ENCODE data around the gene OTX1.

DNA sequence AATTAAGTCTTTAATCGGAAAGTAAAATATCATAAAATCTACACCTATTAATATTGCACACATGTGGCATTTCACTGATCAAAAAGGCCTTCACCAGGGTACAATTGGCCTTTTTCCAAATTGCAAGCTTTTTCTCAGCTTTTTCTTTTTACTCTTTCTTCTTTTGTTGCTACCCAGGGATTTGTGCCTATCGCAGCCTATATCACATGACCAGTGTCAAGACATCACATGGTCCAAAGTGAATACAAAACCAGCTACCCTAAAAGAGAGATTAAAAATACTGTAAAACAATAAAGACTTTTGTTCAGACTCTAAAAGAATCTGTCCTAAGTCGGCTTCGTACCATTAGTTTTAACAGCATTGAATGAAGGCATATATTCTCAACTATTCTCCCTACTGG, 15.0 kb upstream of the OTX1 start:
- TF ChIP-seq, protein P1, sequence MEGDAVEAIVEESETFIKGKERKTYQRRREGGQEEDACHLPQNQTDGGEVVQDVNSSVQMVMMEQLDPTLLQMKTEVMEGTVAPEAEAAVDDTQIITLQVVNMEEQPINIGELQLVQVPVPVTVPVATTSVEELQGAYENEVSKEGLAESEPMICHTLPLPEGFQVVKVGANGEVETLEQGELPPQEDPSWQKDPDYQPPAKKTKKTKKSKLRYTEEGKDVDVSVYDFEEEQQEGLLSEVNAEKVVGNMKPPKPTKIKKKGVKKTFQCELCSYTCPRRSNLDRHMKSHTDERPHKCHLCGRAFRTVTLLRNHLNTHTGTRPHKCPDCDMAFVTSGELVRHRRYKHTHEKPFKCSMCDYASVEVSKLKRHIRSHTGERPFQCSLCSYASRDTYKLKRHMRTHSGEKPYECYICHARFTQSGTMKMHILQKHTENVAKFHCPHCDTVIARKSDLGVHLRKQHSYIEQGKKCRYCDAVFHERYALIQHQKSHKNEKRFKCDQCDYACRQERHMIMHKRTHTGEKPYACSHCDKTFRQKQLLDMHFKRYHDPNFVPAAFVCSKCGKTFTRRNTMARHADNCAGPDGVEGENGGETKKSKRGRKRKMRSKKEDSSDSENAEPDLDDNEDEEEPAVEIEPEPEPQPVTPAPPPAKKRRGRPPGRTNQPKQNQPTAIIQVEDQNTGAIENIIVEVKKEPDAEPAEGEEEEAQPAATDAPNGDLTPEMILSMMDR (IDR thresholded peaks at IDR 0.05), result no peak
- TF ChIP-seq POLR2A (IDR thresholded peaks at IDR 0.05), result no peak

All from uterus (tissue), 2 donors.